ENCODE results near the gene DUT. TPM values are rescaled to one million over a fixed set of nuclear protein-coding genes. Genes with fewer than 3 reads are reported as not detected.

Gene DUT
- total RNA-seq, 1 donor from 2014 or later: 79.7 TPM

DNA sequence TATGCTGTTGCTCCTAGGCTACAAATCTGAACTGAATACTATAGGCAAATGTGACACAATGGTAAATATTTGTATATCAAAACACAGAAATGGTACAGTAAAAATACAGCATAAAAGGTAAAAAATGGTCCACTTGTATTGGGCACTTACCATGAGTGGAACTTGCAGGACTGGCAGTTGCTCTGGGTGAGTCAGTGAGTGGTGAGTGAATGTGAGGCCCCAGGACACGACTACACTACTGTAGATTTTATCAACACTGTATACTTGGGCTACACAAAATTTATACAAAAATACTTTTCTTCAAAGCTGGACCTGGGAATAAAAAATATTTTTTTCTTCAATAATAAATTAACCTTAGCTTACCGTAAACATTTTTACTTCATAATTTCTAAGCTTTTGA lies 41.6 kb upstream of the DUT start:
- Mint-ChIP-seq H3K9me3 (no peaks in the 10 kb centered on the region), H3K27ac (no peak overlapping the region), H3K36me3 (no peaks in the 10 kb centered on the region), H3K4me1 (peaks cover 13% of the 10 kb centered on the region), H3K27me3 (ENCODE audit: low read depth) (no peaks in the 10 kb centered on the region), H3K4me3 (no peak overlapping the region)
- no peak for DNase-seq (ENCODE audit: low spot score in 2 of 2, unreplicated experiment in 2 of 2)
- TF ChIP-seq, protein P1, sequence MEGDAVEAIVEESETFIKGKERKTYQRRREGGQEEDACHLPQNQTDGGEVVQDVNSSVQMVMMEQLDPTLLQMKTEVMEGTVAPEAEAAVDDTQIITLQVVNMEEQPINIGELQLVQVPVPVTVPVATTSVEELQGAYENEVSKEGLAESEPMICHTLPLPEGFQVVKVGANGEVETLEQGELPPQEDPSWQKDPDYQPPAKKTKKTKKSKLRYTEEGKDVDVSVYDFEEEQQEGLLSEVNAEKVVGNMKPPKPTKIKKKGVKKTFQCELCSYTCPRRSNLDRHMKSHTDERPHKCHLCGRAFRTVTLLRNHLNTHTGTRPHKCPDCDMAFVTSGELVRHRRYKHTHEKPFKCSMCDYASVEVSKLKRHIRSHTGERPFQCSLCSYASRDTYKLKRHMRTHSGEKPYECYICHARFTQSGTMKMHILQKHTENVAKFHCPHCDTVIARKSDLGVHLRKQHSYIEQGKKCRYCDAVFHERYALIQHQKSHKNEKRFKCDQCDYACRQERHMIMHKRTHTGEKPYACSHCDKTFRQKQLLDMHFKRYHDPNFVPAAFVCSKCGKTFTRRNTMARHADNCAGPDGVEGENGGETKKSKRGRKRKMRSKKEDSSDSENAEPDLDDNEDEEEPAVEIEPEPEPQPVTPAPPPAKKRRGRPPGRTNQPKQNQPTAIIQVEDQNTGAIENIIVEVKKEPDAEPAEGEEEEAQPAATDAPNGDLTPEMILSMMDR (IDR thresholded peaks at IDR 0.05; ENCODE audit: unreplicated experiment): no peak

DNA sequence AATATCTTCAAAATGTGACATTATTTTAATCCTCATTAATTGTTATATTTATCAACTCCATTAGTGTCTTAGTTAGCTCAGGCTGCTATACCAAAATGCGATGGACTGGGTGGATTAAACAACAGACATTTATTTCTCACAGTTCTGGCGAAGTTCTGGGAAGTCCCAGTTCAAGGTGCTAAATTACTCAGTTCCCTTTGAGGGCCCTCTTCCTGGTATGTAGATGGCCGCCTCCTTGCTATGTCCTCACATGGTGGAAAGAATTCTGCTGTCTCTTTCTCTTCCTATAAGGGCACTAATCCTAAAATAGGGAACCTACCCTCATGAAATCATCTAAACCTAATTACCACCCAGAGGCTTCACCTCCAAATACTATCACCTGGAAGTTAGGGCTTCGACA lies 38.8 kb upstream of the DUT start:
- Mint-ChIP-seq H3K9me3 (no peaks in the 10 kb centered on the region), H3K36me3 (no peaks in the 10 kb centered on the region), H3K4me1 (peaks cover 2% of the 10 kb centered on the region), H3K27ac (no peak overlapping the region), H3K27me3 (ENCODE audit: low read depth) (no peaks in the 10 kb centered on the region), H3K4me3 (no peak overlapping the region)
- TF ChIP-seq, protein P1 (IDR thresholded peaks at IDR 0.05; ENCODE audit: unreplicated experiment): no peak
- DNase-seq (ENCODE audit: low spot score in 2 of 2, unreplicated experiment in 2 of 2): no peak

DNA sequence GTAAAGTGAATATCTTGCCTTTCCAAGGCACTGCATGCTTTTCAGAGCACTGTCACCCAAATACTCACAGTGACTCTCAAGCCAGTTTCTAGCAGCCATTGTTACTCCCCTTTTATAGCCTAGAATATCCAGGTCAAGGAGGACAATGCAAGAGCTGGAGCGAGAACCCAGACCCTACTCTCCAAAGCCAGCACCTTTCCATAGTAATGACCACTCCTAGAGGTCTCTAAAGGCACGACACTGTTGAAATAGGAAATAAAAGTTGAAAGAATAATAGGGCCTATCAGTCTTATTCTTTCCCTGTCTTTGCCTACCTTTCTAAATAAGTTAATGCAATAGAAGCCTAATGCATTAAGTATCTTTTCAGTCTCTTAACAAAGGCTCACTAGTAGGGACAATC lies 33.6 kb upstream of the DUT start:
- Mint-ChIP-seq H3K27me3 (ENCODE audit: low read depth) (no peaks in the 10 kb centered on the region), H3K4me1 (peaks cover 10% of the 10 kb centered on the region), H3K27ac (no peak overlapping the region), H3K36me3 (no peaks in the 10 kb centered on the region), H3K9me3 (no peaks in the 10 kb centered on the region), H3K4me3 (no peak overlapping the region)
- TF ChIP-seq, protein P1 (IDR thresholded peaks at IDR 0.05; ENCODE audit: unreplicated experiment): no peak
- DNase-seq (ENCODE audit: low spot score in 2 of 2, unreplicated experiment in 2 of 2): no peak

DNA sequence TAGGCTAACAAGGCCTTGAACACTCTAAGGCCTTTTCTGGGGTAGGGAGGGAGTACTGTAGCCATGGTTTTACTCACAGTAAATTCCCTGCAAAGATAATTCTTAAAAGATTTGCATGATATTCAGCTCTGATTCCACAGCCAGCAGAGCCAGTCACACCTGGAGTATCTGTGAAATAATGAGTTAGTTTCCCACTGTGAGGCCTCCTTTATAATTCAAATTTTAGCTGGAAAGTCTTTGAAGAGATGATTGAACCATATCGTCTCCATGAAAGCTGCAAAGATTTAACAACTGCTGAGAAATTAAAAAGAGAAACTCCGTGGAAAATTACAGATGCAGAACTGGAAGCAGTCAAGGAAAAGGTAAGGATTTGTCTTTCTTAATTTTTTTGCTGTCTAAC lies 32.3 kb upstream of the DUT start:
- no peaks in the 10 kb centered on the region for H3K36me3 Mint-ChIP-seq
- TF ChIP-seq, protein P1 (IDR thresholded peaks at IDR 0.05; ENCODE audit: unreplicated experiment): no peak
- DNase-seq (ENCODE audit: low spot score in 2 of 2, unreplicated experiment in 2 of 2): no peak
- no peak overlapping the region for H3K27ac Mint-ChIP-seq
- H3K4me3 Mint-ChIP-seq: no peak overlapping the region
- no peaks in the 10 kb centered on the region for H3K27me3 Mint-ChIP-seq (ENCODE audit: low read depth)
- H3K4me1 Mint-ChIP-seq: peaks cover 10% of the 10 kb centered on the region
- no peaks in the 10 kb centered on the region for H3K9me3 Mint-ChIP-seq

DNA sequence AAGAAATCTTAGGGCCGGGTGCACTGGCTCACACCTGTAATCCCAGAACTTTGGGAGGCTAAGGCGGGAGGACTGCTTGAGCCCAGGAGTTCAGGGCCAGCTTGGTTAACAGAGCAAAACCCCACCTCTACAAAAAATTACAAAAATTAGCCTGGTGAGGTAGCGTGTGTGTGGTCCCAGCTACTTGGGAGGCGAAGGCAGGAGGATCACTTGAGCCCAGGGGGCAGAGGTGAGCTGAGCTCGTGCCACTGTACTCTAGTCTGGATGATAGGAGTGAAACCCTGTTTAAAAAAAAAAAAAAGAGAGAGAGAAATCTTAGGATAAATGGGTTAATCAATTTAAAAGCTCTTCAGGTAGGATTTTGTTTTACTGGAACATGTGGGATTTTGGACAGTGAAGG lies 31.2 kb upstream of the DUT start:
- H3K9me3 Mint-ChIP-seq: no peaks in the 10 kb centered on the region
- H3K4me1 Mint-ChIP-seq: peaks cover 10% of the 10 kb centered on the region
- H3K36me3 Mint-ChIP-seq: no peaks in the 10 kb centered on the region
- TF ChIP-seq, protein P1 (IDR thresholded peaks at IDR 0.05; ENCODE audit: unreplicated experiment): no peak
- H3K4me3 Mint-ChIP-seq: no peak overlapping the region
- no peak overlapping the region for H3K27ac Mint-ChIP-seq
- DNase-seq (ENCODE audit: low spot score in 2 of 2, unreplicated experiment in 2 of 2): no peak
- H3K27me3 Mint-ChIP-seq (ENCODE audit: low read depth): no peaks in the 10 kb centered on the region

DNA sequence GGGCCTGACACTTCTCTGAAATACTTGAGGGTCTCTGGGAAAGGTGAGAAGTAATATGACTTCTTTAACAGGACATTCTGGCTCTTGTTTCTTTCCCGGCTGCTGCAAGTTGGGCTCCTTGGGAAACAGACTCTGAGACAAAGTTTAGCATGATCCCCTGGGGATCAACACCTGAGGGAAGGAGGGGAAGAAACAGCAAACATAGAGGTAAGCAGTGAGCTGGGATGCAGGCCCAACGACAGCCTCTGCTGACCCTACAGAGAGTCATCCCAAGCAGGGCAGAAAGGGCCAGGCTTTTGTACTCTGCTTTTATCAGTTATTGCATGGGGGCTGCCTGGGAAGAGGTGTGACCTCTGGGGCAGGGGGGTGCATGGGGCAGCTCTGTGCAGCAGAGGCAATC lies 26.8 kb upstream of the DUT start:
- no peaks in the 10 kb centered on the region for H3K4me1 Mint-ChIP-seq
- TF ChIP-seq, protein P1 (IDR thresholded peaks at IDR 0.05; ENCODE audit: unreplicated experiment): no peak

More for the DNA sequence above, 26.8 kb upstream of the DUT start:
- DNase-seq (ENCODE audit: low spot score in 2 of 2, unreplicated experiment in 2 of 2): no peak
- Mint-ChIP-seq H3K27ac (no peak overlapping the region), H3K4me3 (no peak overlapping the region), H3K27me3 (ENCODE audit: low read depth) (no peaks in the 10 kb centered on the region), H3K9me3 (no peaks in the 10 kb centered on the region), H3K36me3 (no peaks in the 10 kb centered on the region)
